Cardiac fibroblast (primary cell): ENCODE data around the gene CENPV.

Experiments used
- DNase-seq, 2 donors: peaks; one replicate each; pipeline versions ENCODE4 v3.0.0 to v3.0.0-alpha.2; 2010; ENCODE audit warnings: low read depth in 2 of 2
- H3K4me3 ChIP-seq, 2 donors: replicated peaks in 1 of 2; 1 replicate in 1 of 2; 2 replicates in 1 of 2; pipeline ENCODE4 v1.5.1; 2011; ENCODE audit warnings: low read depth in 2 of 2, low read length in 2 of 2, mild to moderate bottlenecking in 2 of 2, moderate library complexity in 1 of 2
- CTCF ChIP-seq: IDR thresholded peaks from one replicate; pipeline ENCODE4 v1.5.1; 2011; ENCODE audit warnings: low read depth, mild to moderate bottlenecking, low read length, inconsistent platforms

The CENPV gene

GRCh38 chr17:16383772-16384287 lies 30.6 kb upstream of the CENPV start:
- TF ChIP-seq CTCF: no peak
- no peak overlapping the region for H3K4me3 ChIP-seq
- DNase-seq: no peak

GRCh38 chr17:16383216-16383615 lies 29.9 kb upstream of the CENPV start:
- no peak overlapping the region for H3K4me3 ChIP-seq
- no peak for TF ChIP-seq CTCF
- no peak for DNase-seq

GRCh38 chr17:16381496-16381820 lies 28.2 kb upstream of the CENPV start:
- DNase-seq: peak; percentile 43 to 62
- TF ChIP-seq CTCF: no peak
- peak overlapping the region; percentile 78 to 86 for H3K4me3 ChIP-seq

- peak; percentile 99 for DNase-seq
- H3K4me3 ChIP-seq: peak within 1 kb of the TSS; percentile 78 to 86
- TF ChIP-seq CTCF: no peak
Observed at GRCh38 chr17:16380640-16381495, 27.6 kb upstream of the CENPV start, which contains the start of gene UBB. Gene UBB, plus strand, starts transcription at chr17:16381091. Its CDS starts 817 bp downstream, at chr17:16381908.

- TF ChIP-seq CTCF: no peak
- DNase-seq: no peak
- no peak overlapping the region for H3K4me3 ChIP-seq
Observed at GRCh38 chr17:16379654-16380053, 26.4 kb upstream of the CENPV start.

- H3K4me3 ChIP-seq: no peak overlapping the region
Observed at GRCh38 chr17:16378636-16379282, 25.5 kb upstream of the CENPV start.

More at GRCh38 chr17:16378636-16379282, 25.5 kb upstream of the CENPV start:
- DNase-seq: no peak
- TF ChIP-seq CTCF: no peak
